Stimulated activated CD4-positive, alpha-beta T cell treated with anti-CD3 and anti-CD28 coated beads, Interleukin-2, amount 100 ng/mL, for 4 hours (primary cell): ENCODE results near the gene TAF15.

Experiments used
- DNase-seq: peaks from one replicate; pipeline ENCODE4 v3.0.0-alpha.2; 2020; ENCODE audit warnings: low read depth

Gene TAF15

GRCh38 chr17:35872196-35872980, 63.1 kb downstream of the TAF15 start:
- DNase-seq = no peak

GRCh38 chr17:35875072-35875799, 66.0 kb downstream of the TAF15 start:
- DNase-seq = no peak

GRCh38 chr17:35875800-35876139, 66.5 kb downstream of the TAF15 start:
- no peak for DNase-seq

GRCh38 chr17:35876534-35876933, 67.2 kb downstream of the TAF15 start:
- no peak for DNase-seq

- DNase-seq = no peak
Measured at GRCh38 chr17:35877345-35878029, 68.2 kb downstream of the TAF15 start.

GRCh38 chr17:35878361-35878760, 69.1 kb downstream of the TAF15 start:
- no peak for DNase-seq

- no peak for DNase-seq
Measured at GRCh38 chr17:35879773-35880654, 70.7 kb downstream of the TAF15 start, which contains the start of gene CCL5. Gene CCL5, minus strand, starts transcription at chr17:35880360.

GRCh38 chr17:35889241-35889640, 80.0 kb downstream of the TAF15 start:
- no peak for DNase-seq

GRCh38 chr17:35889818-35890773, 80.8 kb downstream of the TAF15 start:
- no peak for DNase-seq

- no peak for DNase-seq
Measured at GRCh38 chr17:35890774-35891155, 81.5 kb downstream of the TAF15 start.

- no peak for DNase-seq
Measured at GRCh38 chr17:35891269-35891668, 82.0 kb downstream of the TAF15 start.

GRCh38 chr17:35892091-35893035, 83.1 kb downstream of the TAF15 start:
- peak; percentile 14 for DNase-seq

GRCh38 chr17:35893751-35894150, 84.5 kb downstream of the TAF15 start:
- no peak for DNase-seq

GRCh38 chr17:35894206-35894605, 84.9 kb downstream of the TAF15 start:
- no peak for DNase-seq

- DNase-seq = no peak
Measured at GRCh38 chr17:35895636-35896587, 86.6 kb downstream of the TAF15 start.
